Heart left ventricle (tissue), 16 donors: ENCODE measurements around the gene NUP62. TPM values are rescaled to one million over a fixed set of nuclear protein-coding genes. Genes with fewer than 3 reads are reported as not detected.

Source experiments
- ATAC-seq, 4 donors: fragments of 200-7000 bp; cut with Tn5 transposase; one replicate each; pipeline ENCODE4 v1.9.1; 2020 to 2022; ENCODE audit warnings: moderate library complexity in 4 of 4, mild to moderate bottlenecking in 3 of 4, moderate number of reproducible peaks in 1 of 4
- DNase-seq, 5 donors: peaks; one replicate each; pipeline ENCODE4 v3.0.0-alpha.2; 2020
- H3K27ac ChIP-seq, 12 donors: fragments of 200-600 bp; sonication (generic) in 4 of 12; one replicate each; pipeline versions ENCODE4 v1.5.0 to v1.8.0; 2016 to 2022; ENCODE audit warnings: mild to moderate bottlenecking in 2 of 12
- H3K27me3 ChIP-seq, 9 donors: fragments of 200-600 bp; sonication (generic) in 2 of 9; one replicate each; pipeline versions ENCODE4 v1.5.1 to v1.8.0; 2016 to 2022; ENCODE audit warnings: mild to moderate bottlenecking in 3 of 9
- H3K36me3 ChIP-seq, 9 donors: fragments of 200-600 bp; sonication (generic) in 2 of 9; one replicate each; pipeline versions ENCODE4 v1.5.0 to v1.8.0; 2018 to 2022; ENCODE audit warnings: mild to moderate bottlenecking in 2 of 9
- H3K4me1 ChIP-seq, 12 donors: fragments of 200-600 bp; sonication (generic) in 4 of 12; one replicate each; pipeline versions ENCODE4 v1.5.0 to v1.8.0; 2016 to 2022; ENCODE audit warnings: mild to moderate bottlenecking in 3 of 12
- H3K4me3 ChIP-seq, 12 donors: fragments of 200-600 bp; sonication (generic) in 4 of 12; one replicate each; pipeline versions ENCODE4 v1.5.0 to v1.8.0; 2017 to 2022; ENCODE audit warnings: mild to moderate bottlenecking in 9 of 12, moderate library complexity in 4 of 12
- H3K9me3 ChIP-seq, 12 donors: fragments of 200-600 bp; sonication (generic) in 4 of 12; one replicate each; pipeline versions ENCODE4 v1.5.0 to v1.8.0; 2016 to 2022; ENCODE audit warnings: mild to moderate bottlenecking in 1 of 12
- POLR2A ChIP-seq, 2 donors: fragments of 450-650 bp; IDR thresholded peaks; one replicate each; pipeline ENCODE4 v1.6.1; 2017; ENCODE audit warnings: antibody characterized with exemption in 2 of 2, mild to moderate bottlenecking in 2 of 2, moderate library complexity in 2 of 2
- WGBS, 4 donors: extraction: QIAGEN DNeasy Blood & Tissue Kit in 2 of 4; methylation state at CpG; one replicate each; pipeline versions ENCODE4 v1.1.5 to v1.1.7; 2013 to 2018; 5-methylcytosine and 5-hydroxymethylcytosine counted together
- intact Hi-C, 10 donors: fragments of 100-400 bp; cut with DNase I; formaldehyde crosslinking; loops; one replicate each; pipeline versions ENCODE4 v1.11.1 to v1.14.2; 2022
- polyA plus RNA-seq, 2 donors: library from polyadenylated mRNA; stranded (reverse); fragments of 200-250 nt; gene quantifications; one replicate each; pipeline ENCODE4 v1.2.3, GENCODE V29; 2013
- total RNA-seq, 9 donors: library from RNA; depleted of rRNA in 2 of 9; stranded (reverse); fragments of >200 nt in 2 of 9; fragmentation: NEBNext Ultra II Directional in 3 of 9; extraction: Animal tissue kit (Norgen Biotek cat#: 25700) in 3 of 9; gene quantifications; one replicate each; pipeline versions ENCODE4 v1.1.0 to v1.2.4, GENCODE V29; 2016 to 2023
- TF ChIP-seq, protein P1 (sequence below), 12 donors: fragments of 200-600 bp; sonication (generic) in 4 of 12; IDR thresholded peaks; one replicate each; pipeline versions ENCODE4 v1.5.0 to v1.8.0; 2018 to 2022; ENCODE audit warnings: antibody characterized with exemption in 12 of 12, mild to moderate bottlenecking in 5 of 12
- donor health status: ischemic (EF 13 %, LVEDD 7.1; RV severe dilation, severe dysfunction).
- donor health status: healthy with polysubstance abuse.
- donor health status: DM: no; HTN: yes; CAD: no.
- donor health status: DM: no; HTN: no; CAD: no.
- donor health status: ischemic (EF 25% LVEDD 6.9; RV normal size, moderate dysfunction).
- donor health status: ischemic (EF 25% LVEDD 5.7; RV mildly dilated, moderate dysfunction).
- donor health status: healthy.
- donor health status: DM: yes; HTN: yes; CAD: no.
- donor health status: ischemic (EF 35%, LVEDD 5.7; RV mildly dilated, moderate dysfunction).
- donor health status: nonischemic (EF 11% LVEDD 7.7; RV severe dilation, severe dysfunction).
- donor health status: DM: yes; HTN: yes; CAD: no.
- donor health status: PGD.
- donor health status: ischemic (EF 29% LVEDD 5.4; RV normal size, mild dysfunction).
- donor health status: nonischemic (EF 23%, LVEDD 6.1; RV moderate dilation, normal function).

NUP62 gene
- total and polyA plus RNA-seq, 11 donors, result 14.0 to 61.9 (median 33.0) TPM

- H3K36me3 ChIP-seq, result peaks cover 2 to 52% (median 45%) of the 10 kb centered on the region in 9 donors
- H3K4me3 ChIP-seq, result peak overlapping the region; percentile 52 to 98 (median 83)
- TF ChIP-seq, protein P1, sequence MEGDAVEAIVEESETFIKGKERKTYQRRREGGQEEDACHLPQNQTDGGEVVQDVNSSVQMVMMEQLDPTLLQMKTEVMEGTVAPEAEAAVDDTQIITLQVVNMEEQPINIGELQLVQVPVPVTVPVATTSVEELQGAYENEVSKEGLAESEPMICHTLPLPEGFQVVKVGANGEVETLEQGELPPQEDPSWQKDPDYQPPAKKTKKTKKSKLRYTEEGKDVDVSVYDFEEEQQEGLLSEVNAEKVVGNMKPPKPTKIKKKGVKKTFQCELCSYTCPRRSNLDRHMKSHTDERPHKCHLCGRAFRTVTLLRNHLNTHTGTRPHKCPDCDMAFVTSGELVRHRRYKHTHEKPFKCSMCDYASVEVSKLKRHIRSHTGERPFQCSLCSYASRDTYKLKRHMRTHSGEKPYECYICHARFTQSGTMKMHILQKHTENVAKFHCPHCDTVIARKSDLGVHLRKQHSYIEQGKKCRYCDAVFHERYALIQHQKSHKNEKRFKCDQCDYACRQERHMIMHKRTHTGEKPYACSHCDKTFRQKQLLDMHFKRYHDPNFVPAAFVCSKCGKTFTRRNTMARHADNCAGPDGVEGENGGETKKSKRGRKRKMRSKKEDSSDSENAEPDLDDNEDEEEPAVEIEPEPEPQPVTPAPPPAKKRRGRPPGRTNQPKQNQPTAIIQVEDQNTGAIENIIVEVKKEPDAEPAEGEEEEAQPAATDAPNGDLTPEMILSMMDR (IDR thresholded peaks at IDR 0.05), result no peak
- no peak for TF ChIP-seq POLR2A (IDR thresholded peaks at IDR 0.05)
- no peaks in the 10 kb centered on the region for H3K27me3 ChIP-seq
- DNase-seq, result peak; percentile 98 to 99 (median 99)
- H3K4me1 ChIP-seq, result peaks cover 0 to 28% (median 19%) of the 10 kb centered on the region in 12 donors
- peak; percentile 63 to 80 (median 77) for ATAC-seq
- intact Hi-C loops, result loop anchor here in 6 of 10 donors (1.0 to 5.0 kb wide), 10 partner anchors 49 to 425 kb away; partner anchors contain the start of genes AP2A1 (in 3 of the 6), FUZ (in 3 of the 6), ADM5 (in 1 of the 6) and ALDH16A1 (in 1 of the 6)
- H3K9me3 ChIP-seq, result no peaks in the 10 kb centered on the region
- H3K27ac ChIP-seq, result peak overlapping the region; percentile 96 to 100 (median 98)
- WGBS, 4 donors, result 9 to 14% (median 10%) methylated on average over 27 to 41 of the region's 41 CpGs
Observed at GRCh38 chr19:49877879-49878743, 51.2 kb downstream of the NUP62 start.

GRCh38 chr19:49877020-49877878 lies 52.1 kb downstream of the NUP62 start, which contains the start of the genes AKT1S1 and TBC1D17:
Gene AKT1S1, minus strand, starts transcription at chr19:49877355. Its CDS starts 4,060 bp downstream, at chr19:49873295.
Gene TBC1D17, plus strand, starts transcription at chr19:49877702. Its CDS starts 22 bp downstream, at chr19:49877724.
- WGBS, 4 donors, result 0 to 1% (median 0%) methylated on average over 45 to 61 of the region's 61 CpGs
- no peaks in the 10 kb centered on the region for H3K27me3 ChIP-seq

DNA sequence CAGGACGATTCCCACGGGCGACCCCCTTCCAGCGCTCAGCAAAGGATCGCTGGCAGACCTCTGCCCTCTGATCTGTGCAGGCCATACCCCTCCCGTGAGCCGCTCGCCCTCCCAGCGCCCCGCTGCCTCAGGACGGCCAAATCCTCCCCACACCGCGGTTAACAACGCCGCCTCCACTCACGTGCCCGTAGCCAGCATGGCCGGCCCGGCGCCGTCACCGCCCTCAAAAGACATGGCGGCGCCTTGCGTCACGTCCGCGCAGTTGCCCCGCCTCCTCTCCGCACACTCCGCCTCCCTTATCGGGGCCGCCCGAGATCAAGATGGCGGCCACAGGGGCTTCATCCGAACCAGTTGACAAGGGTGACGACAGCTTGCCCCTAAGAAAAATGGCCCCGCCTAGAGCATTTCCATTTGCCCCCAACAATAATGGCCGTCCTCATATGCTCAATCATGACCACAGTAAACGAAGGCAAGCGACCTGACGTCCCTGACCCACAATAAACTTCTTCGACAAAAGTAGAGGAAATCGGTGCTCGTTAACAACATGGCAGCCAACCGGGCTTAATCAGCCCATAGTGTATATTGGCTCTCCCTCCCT lies 52.8 kb downstream of the NUP62 start:
- Histone ChIP-seq H3K9me3 (no peaks in the 10 kb centered on the region), H3K27me3 (no peaks in the 10 kb centered on the region), H3K4me1 (peaks cover 0 to 31% (median 19%) of the 10 kb centered on the region in 12 donors), H3K36me3 (peaks cover 2 to 44% (median 31%) of the 10 kb centered on the region in 9 donors), H3K27ac (peak overlapping the region; percentile 96 to 100 (median 98)), H3K4me3 (peak overlapping the region; percentile 72 to 99 (median 87))
- DNase-seq (peak; percentile 98 to 99 (median 98)), ATAC-seq (peak; percentile 79 to 84 (median 80))
- intact Hi-C loops, result loop anchor here in 6 of 10 donors (1.0 to 5.0 kb wide), 10 partner anchors 51 to 424 kb away; partner anchors contain the start of genes AP2A1 (in 3 of the 6), FUZ (in 3 of the 6), ADM5 (in 1 of the 6) and ALDH16A1 (in 1 of the 6)
- 0 to 1% (median 0%) methylated on average over 21 to 46 of the region's 46 CpGs for WGBS, 4 donors
- TF ChIP-seq, protein P1 (IDR thresholded peaks at IDR 0.05), result no peak
- TF ChIP-seq POLR2A (IDR thresholded peaks at IDR 0.05), result peak in 1 of 2 donors; percentile 54

More at GRCh38 chr19:49877020-49877878, 52.1 kb downstream of the NUP62 start, which contains the start of the genes AKT1S1 and TBC1D17:
- H3K4me1 ChIP-seq, result peaks cover 0 to 30% (median 19%) of the 10 kb centered on the region in 12 donors
- H3K36me3 ChIP-seq, result peaks cover 2 to 45% (median 38%) of the 10 kb centered on the region in 9 donors
- peak within 1 kb of the TSS; percentile 96 to 100 (median 98) for H3K27ac ChIP-seq
- peak within 1 kb of the TSS; percentile 72 to 99 (median 87) for H3K4me3 ChIP-seq
- no peaks in the 10 kb centered on the region for H3K9me3 ChIP-seq
- peak; percentile 58 to 70 for TF ChIP-seq POLR2A (IDR thresholded peaks at IDR 0.05)
- TF ChIP-seq, protein P1 (IDR thresholded peaks at IDR 0.05), result no peak
- DNase-seq (peak; percentile 99 to 100 (median 99)), ATAC-seq (peak; percentile 84 to 90 (median 87))
- intact Hi-C loops, result loop anchor here in 6 of 10 donors (1.0 to 5.0 kb wide), 10 partner anchors 50 to 424 kb away; partner anchors contain the start of genes AP2A1 (in 3 of the 6), FUZ (in 3 of the 6), ADM5 (in 1 of the 6) and ALDH16A1 (in 1 of the 6)
